GM12872 (cell line): ENCODE data around the gene WDR62.

Experiments used
- TF ChIP-seq, protein P1 (sequence below): IDR thresholded peaks from 3 replicates; pipeline ENCODE4 v1.5.1; 2011; ENCODE audit warnings: low read depth, mild to moderate bottlenecking, low read length, moderate library complexity; ENCODE audit not compliant: insufficient read depth

Gene WDR62

DNA sequence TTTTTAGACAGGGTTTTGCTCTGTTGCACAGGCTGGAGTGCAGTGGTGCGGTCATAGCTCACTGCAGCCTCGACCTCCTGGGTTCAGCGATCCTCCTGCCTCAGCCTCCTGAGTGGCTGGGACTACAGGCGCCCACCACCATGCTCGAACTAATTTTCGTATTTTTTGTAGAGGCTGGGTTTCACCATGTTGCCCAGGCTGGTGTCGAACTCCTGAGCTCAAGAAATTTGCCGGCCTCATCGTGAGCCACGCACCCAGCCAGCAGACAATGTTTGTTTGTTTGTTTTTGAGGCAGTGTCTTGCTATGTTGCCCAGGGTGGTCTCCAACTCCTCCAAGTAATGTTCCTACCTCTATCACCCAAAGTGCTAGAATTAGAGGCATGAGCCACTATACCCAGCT lies 98.4 kb downstream of the WDR62 start:
- TF ChIP-seq, protein P1, sequence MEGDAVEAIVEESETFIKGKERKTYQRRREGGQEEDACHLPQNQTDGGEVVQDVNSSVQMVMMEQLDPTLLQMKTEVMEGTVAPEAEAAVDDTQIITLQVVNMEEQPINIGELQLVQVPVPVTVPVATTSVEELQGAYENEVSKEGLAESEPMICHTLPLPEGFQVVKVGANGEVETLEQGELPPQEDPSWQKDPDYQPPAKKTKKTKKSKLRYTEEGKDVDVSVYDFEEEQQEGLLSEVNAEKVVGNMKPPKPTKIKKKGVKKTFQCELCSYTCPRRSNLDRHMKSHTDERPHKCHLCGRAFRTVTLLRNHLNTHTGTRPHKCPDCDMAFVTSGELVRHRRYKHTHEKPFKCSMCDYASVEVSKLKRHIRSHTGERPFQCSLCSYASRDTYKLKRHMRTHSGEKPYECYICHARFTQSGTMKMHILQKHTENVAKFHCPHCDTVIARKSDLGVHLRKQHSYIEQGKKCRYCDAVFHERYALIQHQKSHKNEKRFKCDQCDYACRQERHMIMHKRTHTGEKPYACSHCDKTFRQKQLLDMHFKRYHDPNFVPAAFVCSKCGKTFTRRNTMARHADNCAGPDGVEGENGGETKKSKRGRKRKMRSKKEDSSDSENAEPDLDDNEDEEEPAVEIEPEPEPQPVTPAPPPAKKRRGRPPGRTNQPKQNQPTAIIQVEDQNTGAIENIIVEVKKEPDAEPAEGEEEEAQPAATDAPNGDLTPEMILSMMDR, result no peak
